HG02763 (cell line): ENCODE data around the gene PTX4.
"Not testable (repeated sequence)": the region's sequence is repeated elsewhere in the genome, so short reads cannot be mapped to it uniquely, and the experiment has no call there.

Experiments used
- ATAC-seq: cut with Tn5 transposase; IDR thresholded peaks from one replicate; pipeline ENCODE4 v1.9.1; 2021; ENCODE audit warnings: mild to moderate bottlenecking, moderate library complexity; ENCODE audit not compliant: unreplicated experiment

The PTX4 gene

GRCh38 chr16:1447965-1448364 lies 40.8 kb downstream of the PTX4 start:
- ATAC-seq: no peak

GRCh38 chr16:1446296-1447080 lies 42.3 kb downstream of the PTX4 start:
- no peak for ATAC-seq

- no peak for ATAC-seq
Observed at GRCh38 chr16:1445518-1446203, 43.1 kb downstream of the PTX4 start.

- no peak for ATAC-seq
Observed at GRCh38 chr16:1444730-1445517, 43.8 kb downstream of the PTX4 start.

- ATAC-seq: no peak
Observed at GRCh38 chr16:1443980-1444729, 44.6 kb downstream of the PTX4 start, which contains the start of gene CCDC154. CCDC154 (minus strand) TSS chr16:1444556; CDS start chr16:1444322, 234 bp downstream.

GRCh38 chr16:1443403-1443973 lies 45.3 kb downstream of the PTX4 start:
- no peak for ATAC-seq

- no peak for ATAC-seq
Observed at GRCh38 chr16:1442697-1443096, 46.0 kb downstream of the PTX4 start.

- ATAC-seq: no peak
Observed at GRCh38 chr16:1441391-1441829, 47.3 kb downstream of the PTX4 start.

- not testable (repeated sequence) for ATAC-seq
Observed at GRCh38 chr16:1439699-1440074, 49.1 kb downstream of the PTX4 start.

GRCh38 chr16:1439058-1439698 lies 49.6 kb downstream of the PTX4 start:
- ATAC-seq: no peak

GRCh38 chr16:1438229-1439057 lies 50.3 kb downstream of the PTX4 start:
- ATAC-seq: no peak

GRCh38 chr16:1437606-1438005 lies 51.1 kb downstream of the PTX4 start:
- ATAC-seq: no peak

- no peak for ATAC-seq
Observed at GRCh38 chr16:1436731-1437355, 51.9 kb downstream of the PTX4 start.

GRCh38 chr16:1435921-1436697 lies 52.6 kb downstream of the PTX4 start:
- no peak for ATAC-seq
